Keratinocyte (primary cell): ENCODE results near the gene EPG5.

Source experiments
- EZH2 ChIP-seq: IDR thresholded peaks from one replicate; pipeline ENCODE4 v1.6.1; 2012; ENCODE audit warnings: inconsistent platforms, mild to moderate bottlenecking, low read length, moderate library complexity
- TF ChIP-seq, protein P1 (sequence below), 3 experiments: IDR thresholded peaks in 1 of 3; conservative IDR thresholded peaks in 1 of 3; optimal IDR thresholded peaks in 1 of 3; 2 replicates in 2 of 3; 3 replicates in 1 of 3; pipeline versions ENCODE3 to v1.5.1; 2011; ENCODE audit warnings: low read length in 3 of 3, mild to moderate bottlenecking in 3 of 3, moderate library complexity in 2 of 3, control low read depth in 1 of 3, inconsistent platforms in 1 of 3; ENCODE audit not compliant: insufficient read depth in 2 of 3; ENCODE audit errors: extremely low read depth in 1 of 3

DNA sequence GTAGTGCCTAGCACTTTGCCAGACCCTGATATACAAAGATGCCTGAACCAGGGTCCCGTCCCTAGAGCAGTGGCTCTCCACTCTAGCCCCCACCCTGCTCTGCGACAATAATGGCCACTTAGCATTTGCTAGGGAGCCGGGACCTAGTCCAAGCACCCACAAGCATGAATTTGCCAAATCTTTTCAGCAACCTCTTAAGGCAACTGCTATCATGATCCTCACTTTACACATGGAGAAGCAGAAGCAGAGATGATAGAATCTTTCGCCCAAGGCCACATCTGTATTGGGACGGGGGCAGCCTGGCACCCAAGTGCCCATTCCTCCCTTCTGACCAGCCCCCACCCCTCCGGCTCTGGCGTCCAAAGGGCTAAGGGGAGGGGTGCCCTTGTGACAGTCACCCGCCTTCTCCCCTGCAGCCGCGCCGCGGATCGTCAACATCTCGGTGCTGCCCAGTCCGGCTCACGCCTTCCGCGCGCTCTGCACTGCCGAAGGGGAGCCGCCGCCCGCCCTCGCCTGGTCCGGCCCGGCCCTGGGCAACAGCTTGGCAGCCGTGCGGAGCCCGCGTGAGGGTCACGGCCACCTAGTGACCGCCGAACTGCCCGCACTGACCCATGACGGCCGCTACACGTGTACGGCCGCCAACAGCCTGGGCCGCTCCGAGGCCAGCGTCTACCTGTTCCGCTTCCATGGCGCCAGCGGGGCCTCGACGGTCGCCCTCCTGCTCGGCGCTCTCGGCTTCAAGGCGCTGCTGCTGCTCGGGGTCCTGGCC is 128.6 kb downstream of the EPG5 start:
- TF ChIP-seq, protein P1, sequence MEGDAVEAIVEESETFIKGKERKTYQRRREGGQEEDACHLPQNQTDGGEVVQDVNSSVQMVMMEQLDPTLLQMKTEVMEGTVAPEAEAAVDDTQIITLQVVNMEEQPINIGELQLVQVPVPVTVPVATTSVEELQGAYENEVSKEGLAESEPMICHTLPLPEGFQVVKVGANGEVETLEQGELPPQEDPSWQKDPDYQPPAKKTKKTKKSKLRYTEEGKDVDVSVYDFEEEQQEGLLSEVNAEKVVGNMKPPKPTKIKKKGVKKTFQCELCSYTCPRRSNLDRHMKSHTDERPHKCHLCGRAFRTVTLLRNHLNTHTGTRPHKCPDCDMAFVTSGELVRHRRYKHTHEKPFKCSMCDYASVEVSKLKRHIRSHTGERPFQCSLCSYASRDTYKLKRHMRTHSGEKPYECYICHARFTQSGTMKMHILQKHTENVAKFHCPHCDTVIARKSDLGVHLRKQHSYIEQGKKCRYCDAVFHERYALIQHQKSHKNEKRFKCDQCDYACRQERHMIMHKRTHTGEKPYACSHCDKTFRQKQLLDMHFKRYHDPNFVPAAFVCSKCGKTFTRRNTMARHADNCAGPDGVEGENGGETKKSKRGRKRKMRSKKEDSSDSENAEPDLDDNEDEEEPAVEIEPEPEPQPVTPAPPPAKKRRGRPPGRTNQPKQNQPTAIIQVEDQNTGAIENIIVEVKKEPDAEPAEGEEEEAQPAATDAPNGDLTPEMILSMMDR (optimal IDR thresholded peaks at IDR 0.05 in 1 of 3, IDR thresholded peaks at IDR 0.05 in 1 of 3, conservative IDR thresholded peaks at IDR 0.05 in 1 of 3; ENCODE audit: extremely low read depth in 1 of 3, insufficient read depth in 2 of 3, low read length in 3 of 3) = no peak
- TF ChIP-seq EZH2 = peak; percentile 62
